ENCODE data around the gene LRBA.

DNA sequence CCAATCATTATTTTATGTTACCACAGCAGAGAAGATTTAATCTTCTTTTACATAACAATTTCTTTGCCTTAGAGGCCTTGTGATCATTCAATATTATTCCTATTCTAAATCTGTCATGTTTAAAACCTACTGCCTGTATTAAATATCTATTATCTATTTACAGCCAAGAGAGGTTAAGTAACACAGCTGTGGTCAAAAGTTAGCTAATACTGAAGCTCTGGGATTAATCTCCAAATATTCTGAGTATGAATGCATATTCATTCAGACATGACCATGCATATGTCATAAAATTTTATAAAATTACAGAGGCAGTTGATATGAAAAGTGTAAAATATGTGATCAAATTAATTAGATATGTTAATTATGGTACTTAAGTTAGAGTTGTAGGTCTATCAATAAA is 621.0 kb downstream of the LRBA start:
- TF ChIP-seq, protein P1, sequence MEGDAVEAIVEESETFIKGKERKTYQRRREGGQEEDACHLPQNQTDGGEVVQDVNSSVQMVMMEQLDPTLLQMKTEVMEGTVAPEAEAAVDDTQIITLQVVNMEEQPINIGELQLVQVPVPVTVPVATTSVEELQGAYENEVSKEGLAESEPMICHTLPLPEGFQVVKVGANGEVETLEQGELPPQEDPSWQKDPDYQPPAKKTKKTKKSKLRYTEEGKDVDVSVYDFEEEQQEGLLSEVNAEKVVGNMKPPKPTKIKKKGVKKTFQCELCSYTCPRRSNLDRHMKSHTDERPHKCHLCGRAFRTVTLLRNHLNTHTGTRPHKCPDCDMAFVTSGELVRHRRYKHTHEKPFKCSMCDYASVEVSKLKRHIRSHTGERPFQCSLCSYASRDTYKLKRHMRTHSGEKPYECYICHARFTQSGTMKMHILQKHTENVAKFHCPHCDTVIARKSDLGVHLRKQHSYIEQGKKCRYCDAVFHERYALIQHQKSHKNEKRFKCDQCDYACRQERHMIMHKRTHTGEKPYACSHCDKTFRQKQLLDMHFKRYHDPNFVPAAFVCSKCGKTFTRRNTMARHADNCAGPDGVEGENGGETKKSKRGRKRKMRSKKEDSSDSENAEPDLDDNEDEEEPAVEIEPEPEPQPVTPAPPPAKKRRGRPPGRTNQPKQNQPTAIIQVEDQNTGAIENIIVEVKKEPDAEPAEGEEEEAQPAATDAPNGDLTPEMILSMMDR (IDR thresholded peaks at IDR 0.05; ENCODE audit: low read length), result no peak
- TF ChIP-seq EZH2 (IDR thresholded peaks at IDR 0.05; ENCODE audit: borderline replicate concordance, low read length), result no peak

All from OCI-LY1 (cell line).